Measurements from ENCODE around the gene TMEM63A.

DNA sequence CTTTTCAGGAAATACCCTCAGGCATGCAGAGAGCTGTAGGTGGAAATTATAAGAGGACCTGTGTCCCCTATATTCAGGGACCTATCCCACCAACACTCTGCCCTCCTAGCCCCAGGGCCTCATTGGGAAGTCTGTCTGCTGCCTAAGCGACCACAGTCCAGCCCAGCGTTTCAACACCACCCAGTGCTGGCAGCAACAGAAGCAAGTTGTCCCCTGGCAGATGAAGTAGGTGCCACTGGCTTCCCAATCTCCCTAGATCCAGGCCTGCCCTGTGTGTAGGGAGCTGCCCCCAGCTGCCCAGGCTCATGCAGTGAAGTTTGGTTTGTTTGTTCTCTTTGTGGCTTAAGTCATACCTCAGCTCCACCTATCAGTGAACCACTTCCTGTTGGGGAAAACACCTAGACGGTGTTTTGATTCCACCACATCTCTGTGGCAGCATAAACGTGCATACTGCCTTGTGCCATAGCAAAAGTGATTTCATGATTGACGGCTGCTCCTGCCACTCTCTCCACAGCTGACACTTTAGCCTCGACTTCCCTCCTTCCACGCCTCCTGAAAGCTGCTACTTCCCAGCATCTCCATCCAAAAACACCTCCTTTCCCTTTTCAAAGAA, 14.9 kb upstream of the TMEM63A start:
- TF ChIP-seq ZNF384 (IDR thresholded peaks at IDR 0.05) = no peak
- TF ChIP-seq FOXA1 (IDR thresholded peaks at IDR 0.05) = no peak
- TF ChIP-seq, protein P1, sequence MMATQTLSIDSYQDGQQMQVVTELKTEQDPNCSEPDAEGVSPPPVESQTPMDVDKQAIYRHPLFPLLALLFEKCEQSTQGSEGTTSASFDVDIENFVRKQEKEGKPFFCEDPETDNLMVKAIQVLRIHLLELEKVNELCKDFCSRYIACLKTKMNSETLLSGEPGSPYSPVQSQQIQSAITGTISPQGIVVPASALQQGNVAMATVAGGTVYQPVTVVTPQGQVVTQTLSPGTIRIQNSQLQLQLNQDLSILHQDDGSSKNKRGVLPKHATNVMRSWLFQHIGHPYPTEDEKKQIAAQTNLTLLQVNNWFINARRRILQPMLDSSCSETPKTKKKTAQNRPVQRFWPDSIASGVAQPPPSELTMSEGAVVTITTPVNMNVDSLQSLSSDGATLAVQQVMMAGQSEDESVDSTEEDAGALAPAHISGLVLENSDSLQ (IDR thresholded peaks at IDR 0.05) = no peak; the same call in 1 of the 2 replicates
- TF ChIP-seq TARDBP (IDR thresholded peaks at IDR 0.05) = no peak
- no peak for TF ChIP-seq BHLHE40 (IDR thresholded peaks at IDR 0.05; ENCODE audit: borderline replicate concordance)
- no peak for TF ChIP-seq SP1 (IDR thresholded peaks at IDR 0.05)

All from HEK293T (cell line).